Cortex of kidney (tissue), 1 donor: ENCODE data around the gene TNFRSF1A.
"Not testable (repeated sequence)": the region's sequence is repeated elsewhere in the genome, so short reads cannot be mapped to it uniquely, and the experiment has no call there.

ENCODE experiments used
- DNase-seq: peaks from one replicate; lab custom pipeline; 2025; lab: John Stamatoyannopoulos, UW

TNFRSF1A gene

GRCh38 chr12:6303071-6303470 lies 38.8 kb downstream of the TNFRSF1A start:
- no peak for DNase-seq

DNA sequence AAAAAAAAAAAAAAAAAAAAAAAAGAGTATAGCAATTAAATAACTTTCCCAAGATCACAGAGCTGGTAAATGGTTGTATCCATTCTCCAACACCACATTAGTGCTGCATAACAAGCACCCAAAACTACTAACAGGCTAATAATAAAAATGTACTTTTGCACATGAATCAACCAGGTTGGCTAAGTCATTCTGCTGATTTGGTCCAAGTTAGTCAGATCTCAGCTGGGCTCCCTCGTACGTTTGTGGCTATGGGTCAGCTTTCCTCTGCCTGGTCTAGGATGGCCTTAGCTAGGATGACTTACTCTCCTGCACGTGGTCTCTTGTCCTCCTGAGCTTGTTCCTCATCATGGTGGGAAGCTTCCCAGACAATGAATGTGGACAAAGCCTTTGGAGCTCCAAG lies 39.3 kb downstream of the TNFRSF1A start:
- DNase-seq, result no peak

- DNase-seq, result no peak
These were observed 40.2 kb downstream of the TNFRSF1A start for GRCh38 chr12:6301721-6302120.

DNA sequence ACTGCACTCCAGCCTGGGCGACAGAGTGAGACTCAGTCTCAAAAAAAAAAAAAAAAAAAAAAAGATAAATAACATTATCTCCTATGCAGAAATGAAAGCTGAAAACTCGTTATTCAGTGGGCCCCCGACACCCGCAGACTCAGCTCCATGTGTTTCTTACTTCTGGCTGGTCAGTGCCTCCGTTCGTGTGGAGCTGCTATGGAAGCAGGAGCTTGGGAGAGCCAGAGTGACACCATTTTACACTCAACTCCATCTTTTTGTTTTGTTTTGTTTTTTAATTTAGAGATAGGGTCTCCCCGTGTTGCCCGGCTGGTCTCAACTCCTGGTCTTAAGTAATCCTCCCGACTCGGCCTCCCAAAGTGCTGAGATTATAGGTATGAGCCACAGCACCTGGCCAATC lies 44.7 kb downstream of the TNFRSF1A start:
- no peak for DNase-seq

- no peak for DNase-seq
These were observed 46.6 kb downstream of the TNFRSF1A start for GRCh38 chr12:6295094-6295811.

GRCh38 chr12:6294156-6295093 lies 47.5 kb downstream of the TNFRSF1A start:
- no peak for DNase-seq

DNA sequence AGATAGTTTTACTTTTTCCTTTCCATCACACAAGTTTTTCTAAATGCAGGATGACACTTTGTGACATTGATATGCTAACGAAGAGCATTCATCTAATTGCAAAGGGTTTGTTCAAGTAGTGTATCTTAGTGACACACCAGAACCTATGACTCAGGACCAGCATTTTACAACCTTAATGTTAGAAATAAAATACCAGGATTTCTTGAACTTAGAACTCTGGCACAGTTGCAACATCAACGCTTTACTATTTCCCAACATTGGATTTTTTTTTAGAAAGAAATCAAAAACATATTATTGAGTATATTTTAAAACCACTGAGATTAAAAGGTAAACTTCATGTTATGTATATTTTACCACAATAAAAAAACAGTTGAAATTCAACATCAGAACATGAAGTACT lies 49.3 kb downstream of the TNFRSF1A start:
- DNase-seq, result no peak

DNA sequence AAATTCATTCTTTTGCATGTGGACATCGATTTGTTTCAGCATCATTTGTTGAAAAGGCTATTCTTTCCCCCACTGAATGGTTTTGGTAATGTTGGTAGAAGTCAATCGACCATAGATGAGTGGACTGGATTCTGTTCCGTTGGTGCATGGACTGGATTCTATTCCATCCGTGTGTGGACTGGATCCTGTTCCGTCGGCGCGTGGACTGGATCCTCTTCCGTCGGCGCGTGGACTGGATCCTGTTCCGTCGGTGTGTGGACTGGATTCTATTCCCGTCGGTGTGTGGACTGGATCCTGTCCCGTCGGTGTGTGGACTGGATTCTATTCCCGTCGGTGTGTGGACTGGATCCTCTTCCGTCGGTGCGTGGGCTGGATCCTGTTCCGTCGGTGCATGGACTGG lies 52.0 kb downstream of the TNFRSF1A start:
- DNase-seq, result not testable (repeated sequence)

DNA sequence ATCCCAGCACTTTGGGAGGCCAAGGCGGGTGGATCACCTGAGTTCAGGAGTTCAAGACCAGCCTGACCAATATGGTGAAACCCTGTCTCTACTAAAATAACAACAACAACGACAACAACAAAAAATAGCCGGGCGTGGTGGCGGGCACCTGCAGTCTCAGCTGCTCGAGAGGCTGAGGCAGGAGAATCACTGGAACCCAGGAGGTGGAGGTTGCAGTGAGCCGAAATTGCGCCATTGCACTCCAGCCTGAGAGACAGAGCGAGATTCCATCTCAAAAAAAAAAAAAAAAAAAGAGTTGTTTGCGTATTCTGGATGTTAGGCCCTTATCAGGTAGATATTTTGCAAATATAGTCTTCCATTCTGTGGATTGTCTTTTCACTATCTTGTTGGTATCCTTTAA lies 52.8 kb downstream of the TNFRSF1A start:
- not testable (repeated sequence) for DNase-seq

- DNase-seq, result no peak
These were observed 53.6 kb downstream of the TNFRSF1A start for GRCh38 chr12:6288235-6288634.

- no peak for DNase-seq
These were observed 56.2 kb downstream of the TNFRSF1A start for GRCh38 chr12:6285532-6286306.

- DNase-seq, result no peak
These were observed 56.8 kb downstream of the TNFRSF1A start for GRCh38 chr12:6285063-6285477.

DNA sequence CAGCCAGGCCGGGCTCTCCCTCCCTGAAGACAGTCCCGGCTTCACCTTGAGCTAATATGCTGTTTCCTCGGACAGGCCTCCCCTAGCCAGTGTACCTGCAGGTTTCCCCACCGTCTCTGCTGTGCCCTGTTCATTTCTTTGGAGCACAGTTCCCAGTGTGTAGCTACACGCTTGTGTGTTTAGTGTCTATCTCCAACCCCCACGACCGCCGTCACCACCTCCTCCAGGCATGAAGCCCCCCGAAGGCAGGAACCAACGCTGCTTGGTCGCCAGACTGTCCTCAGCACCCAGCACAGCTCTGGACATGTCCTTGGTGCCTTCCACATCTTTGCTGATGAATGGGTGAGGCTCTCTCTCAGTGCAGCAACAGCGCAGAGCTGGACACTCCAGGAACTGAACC lies 57.6 kb downstream of the TNFRSF1A start:
- DNase-seq, result no peak

DNA sequence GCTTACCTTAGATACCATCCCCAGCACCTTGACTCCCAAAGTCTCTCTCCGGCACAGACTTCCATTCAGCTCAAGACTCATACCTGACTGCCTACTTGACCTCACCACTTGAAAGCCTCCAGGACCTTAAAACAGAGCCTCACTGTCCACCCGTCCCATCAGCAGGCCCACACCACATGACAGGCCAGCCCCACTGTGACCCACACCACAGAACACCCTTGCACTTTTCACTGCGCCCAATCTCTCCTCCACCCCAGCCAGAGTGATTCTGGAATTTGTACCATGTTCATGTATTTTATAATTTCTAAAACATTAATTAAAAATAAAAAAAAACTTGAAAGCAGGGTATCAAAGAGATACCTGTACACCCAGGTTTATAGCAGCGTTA lies 59.4 kb downstream of the TNFRSF1A start:
- DNase-seq, result no peak

- DNase-seq, result no peak
These were observed 60.6 kb downstream of the TNFRSF1A start for GRCh38 chr12:6281081-6281809.

DNA sequence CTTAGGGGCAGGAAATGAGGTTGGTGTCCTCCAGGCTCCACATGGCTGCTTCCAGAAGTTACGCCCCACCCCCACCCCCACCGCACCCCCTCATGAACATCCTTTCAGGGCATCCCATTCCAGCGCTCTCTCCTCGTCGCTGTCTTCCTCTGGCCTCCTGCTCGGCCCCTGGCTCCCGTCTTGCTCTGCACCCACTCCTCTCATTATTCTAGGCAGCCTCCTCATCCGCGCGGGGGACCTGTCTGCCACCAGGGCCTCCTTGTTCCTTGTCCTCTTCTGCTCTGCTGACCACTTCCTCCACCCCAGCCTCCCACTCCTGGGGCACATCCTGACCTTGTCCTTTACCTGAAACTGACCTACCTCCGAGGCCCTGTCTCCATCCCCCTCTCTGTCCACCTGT lies 61.2 kb downstream of the TNFRSF1A start:
- DNase-seq, result no peak

GRCh38 chr12:6280053-6280469 lies 61.8 kb downstream of the TNFRSF1A start:
- DNase-seq, result no peak

DNA sequence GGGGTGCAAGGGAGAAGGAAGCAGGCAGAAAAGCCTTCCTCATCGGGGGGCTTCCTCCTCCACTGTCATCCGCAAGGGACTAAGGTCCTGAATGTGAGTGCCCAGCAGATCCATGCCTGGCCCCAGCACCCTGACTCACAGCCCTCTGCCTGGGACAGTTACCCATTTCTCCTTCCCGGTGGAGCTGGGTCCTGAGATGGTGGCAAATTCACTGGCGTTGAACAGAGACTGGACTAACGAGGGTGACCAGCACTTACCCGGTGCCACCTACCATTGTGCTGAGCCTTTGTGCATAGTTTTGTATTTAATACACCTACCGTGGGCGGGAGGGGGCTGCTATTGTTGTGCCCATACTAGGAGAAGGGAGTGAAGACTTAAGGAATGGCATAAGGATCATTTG lies 62.2 kb downstream of the TNFRSF1A start:
- no peak for DNase-seq

DNA sequence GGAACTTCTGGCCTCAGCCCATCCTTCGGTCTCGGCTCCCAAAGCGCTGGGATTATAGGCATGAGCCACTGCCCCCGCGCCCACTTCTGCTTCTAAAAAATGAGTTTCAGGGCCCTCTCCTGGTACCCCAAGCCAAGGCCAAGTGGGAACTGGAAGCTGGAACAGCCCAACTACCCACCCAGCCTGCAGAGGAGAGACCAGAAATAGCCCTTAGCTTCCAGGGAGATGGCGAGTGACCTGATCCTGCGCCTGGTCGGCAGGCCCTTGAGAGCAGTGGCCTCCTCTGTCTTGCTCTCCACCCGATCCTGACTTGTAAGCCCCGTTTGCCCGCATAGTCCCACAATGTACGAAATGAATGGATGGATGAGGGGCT lies 62.6 kb downstream of the TNFRSF1A start:
- DNase-seq, result no peak
